Activated CD4-positive, CD25-positive, alpha-beta regulatory T cell treated with anti-CD3 and anti-CD28 coated beads, Interleukin-2, amount 50 U/mL, for 24 hours (primary cell): ENCODE results near the gene RNF151.
"Not testable (repeated sequence)": the region's sequence is repeated elsewhere in the genome, so short reads cannot be mapped to it uniquely, and the experiment has no call there.

Source experiments
- ATAC-seq, 2 donors: fragments of 150-1000 bp; cut with Tn5 transposase; one replicate each; pipeline ENCODE4 v1.10.0; 2021; ENCODE audit warnings: mild to moderate bottlenecking in 1 of 2, moderate library complexity in 1 of 2

Gene RNF151

DNA sequence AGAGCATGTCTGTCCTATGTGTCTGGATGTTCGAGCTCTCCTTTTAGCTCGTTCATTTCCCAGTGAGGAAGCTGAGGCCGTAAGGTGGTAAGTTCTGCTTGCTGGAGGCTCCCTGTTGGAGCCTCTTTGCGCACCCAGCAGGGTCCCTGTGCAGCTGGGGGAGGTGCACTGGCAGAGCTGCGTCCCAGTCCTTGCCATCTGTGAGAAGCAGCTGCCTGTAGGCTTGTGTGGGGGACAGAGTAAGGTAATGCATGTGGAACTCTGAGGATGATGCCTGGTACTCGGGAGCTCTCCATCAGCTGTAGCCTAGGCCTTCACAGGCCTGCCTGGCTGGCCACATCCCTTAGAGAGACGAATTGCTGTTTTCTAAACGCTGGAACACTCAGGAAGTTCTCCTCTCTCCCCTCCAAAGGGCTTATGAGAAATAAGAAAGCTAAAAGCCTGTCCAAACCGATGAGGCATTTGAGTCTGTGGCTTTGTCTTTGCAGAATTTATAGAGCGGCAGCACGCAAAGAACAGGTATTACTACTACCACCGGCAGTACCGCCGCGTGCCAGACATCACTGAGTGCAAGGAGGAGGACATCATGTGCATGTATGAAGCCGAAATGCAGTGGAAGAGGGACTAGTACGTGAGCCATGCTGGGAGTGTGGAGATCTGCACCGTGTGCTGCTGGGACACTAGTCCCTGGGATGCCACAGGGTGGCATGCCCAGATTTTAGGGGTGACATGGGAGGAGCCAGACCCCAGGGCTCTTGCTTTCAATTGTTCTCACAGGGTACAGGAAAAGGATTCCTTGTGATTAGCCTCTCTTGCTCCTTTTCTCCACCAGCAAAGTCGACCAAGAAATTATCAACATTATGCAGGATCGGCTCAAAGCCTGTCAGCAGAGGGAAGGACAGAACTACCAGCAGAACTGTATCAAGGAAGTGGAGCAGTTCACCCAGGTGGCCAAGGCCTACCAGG lies 5.7 kb upstream of the RNF151 start:
- peak; percentile 4 to 12 for ATAC-seq

DNA sequence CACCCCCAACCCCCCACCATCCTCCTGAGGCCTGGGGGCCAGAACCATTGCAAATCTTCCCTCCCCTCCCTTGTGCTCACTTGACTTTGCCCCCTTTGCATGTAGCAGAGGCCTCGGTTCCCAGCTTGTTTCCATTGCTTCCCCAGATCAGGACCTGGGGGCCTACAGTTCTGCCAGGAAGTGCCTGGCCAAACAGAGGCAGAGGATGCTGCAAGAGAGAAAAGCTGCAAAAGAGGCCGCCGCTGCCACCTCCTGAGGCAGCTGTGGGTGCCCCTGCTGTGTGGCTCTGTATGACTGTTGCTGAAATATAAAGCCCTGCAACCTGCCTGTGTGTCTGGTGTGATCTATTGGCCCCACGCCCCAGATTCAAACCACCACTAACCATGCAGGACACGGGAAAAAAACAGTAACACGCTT lies 5.0 kb upstream of the RNF151 start:
- ATAC-seq = no peak

DNA sequence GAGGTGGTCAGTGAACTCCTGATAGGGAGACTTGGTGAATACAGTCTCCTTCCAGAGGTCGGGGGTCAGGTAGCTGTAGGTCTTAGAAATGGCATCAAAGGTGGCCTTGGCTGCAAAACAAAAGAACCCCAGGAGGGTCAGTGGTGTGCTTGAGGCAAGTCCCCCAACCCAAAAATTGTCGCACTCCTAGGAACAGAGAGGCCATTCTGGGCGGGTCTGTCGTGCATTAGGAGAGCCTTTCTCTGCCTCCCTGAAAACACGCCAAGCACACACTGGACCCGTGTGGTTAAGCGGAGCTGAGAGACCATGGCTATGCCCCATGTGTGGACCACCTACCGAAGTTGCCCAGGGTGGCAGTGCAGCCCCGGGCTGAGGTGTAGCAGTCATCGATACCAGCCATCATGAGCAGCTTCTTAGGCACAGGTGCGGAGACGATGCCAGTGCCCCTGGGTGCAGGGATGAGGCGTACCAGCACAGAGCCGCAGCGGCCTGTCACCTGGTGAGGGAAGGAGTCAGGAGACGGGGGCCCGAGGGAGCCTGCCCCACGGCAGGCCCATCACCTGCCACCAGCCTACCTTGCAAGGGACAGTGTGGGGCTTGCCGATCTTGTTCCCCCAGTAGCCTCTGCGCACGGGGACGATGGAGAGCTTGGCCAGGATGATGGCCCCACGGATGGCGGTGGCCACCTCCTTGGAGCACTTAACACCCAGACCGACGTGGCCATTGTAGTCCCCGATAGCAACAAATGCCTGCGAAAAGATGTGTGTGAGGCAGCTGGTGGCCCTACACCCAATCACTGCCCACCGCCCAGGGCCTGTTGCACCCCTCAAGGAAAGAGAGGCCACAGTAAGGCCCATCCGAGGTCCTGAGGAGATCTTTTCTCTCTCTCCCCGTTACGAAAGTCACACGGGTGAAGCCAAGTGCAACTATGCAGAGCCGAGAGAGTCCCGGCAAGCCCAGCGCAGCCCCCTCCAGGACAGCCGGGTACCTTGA lies 4.2 kb upstream of the RNF151 start:
- not testable (repeated sequence) for ATAC-seq

DNA sequence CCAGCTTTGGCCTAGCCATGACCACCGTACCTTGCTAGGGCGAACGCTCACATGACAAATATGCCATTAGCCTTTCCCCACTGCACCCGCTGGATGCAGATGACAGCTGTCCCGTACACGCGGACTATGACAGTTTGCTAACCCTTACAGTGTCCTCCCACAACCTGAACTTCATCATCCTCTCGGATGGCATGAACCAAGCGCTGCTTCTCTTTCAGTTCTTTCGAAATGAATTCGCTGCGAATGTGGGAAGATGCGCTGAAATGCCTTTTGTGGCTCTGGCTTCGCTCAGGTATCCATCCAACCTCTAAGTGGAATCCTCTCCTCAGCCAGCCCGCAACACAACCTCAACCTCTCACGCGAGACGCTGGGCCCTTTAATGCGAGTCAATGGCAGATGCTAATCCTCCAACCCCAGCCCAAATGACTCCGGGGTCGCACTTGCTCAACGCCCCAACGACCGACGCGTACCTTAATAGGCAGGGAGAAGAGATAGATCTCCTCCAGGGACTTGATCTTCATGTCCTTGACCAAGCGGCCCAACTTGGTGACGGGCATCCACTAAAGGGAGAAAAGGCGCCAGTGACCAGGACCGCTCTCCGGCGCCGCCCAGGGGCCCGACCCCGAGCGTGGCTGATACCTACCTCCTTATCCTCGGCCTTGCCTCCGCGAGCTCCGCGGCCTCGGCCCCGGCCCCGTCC lies 2.7 kb upstream of the RNF151 start:
- ATAC-seq = peak in 1 of 2 donors; percentile 7

DNA sequence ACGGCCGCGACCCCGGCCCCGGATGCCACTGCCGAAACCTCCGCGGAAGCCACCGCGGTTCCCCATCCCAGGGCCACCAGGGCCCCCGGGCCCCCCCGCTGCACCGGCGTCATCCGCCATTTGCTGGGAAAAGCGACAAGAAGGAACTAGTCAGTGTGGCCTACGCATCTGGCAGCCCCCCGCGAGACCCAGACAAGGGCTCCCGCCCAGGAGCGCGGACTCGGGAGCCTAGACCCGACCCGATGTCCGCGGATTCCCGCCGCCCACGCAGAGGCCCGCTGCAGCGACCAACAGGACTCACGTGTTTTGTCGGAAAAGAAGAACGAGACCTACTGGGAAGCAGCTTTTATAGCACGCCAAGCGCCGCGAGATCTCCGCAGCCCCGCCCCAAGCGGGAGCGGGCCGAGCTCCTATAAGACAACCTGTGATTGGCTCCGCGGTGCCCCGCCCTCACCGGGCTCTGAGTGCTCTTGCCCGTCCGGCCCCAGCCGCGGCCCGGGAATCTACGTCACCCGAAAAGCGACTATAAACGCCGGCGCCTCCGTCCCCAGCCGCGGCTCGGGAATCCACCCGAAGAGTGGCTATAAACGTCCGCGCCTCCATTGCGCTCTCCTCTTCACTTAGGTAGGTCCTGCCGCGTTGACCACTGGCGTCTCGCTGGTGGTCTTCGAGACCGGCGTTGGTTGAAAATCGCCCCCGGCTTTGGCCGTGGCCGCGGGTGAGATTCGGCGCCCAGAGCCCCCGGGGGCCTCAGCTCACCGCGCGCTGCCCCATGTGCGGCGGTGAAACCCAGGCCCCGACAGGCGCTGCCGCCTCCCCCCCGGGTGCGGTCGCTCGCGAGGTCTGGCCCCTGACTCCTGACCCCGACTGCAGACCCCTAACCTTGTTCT lies 1.9 kb upstream of the RNF151 start, which contains the start of gene RPS2:
TSS of gene RPS2 (minus strand) at position 321 of the 890 bp plus-strand sequence. CDS start at position 120, 201 bp downstream.
- peak; percentile 84 to 87 for ATAC-seq

DNA sequence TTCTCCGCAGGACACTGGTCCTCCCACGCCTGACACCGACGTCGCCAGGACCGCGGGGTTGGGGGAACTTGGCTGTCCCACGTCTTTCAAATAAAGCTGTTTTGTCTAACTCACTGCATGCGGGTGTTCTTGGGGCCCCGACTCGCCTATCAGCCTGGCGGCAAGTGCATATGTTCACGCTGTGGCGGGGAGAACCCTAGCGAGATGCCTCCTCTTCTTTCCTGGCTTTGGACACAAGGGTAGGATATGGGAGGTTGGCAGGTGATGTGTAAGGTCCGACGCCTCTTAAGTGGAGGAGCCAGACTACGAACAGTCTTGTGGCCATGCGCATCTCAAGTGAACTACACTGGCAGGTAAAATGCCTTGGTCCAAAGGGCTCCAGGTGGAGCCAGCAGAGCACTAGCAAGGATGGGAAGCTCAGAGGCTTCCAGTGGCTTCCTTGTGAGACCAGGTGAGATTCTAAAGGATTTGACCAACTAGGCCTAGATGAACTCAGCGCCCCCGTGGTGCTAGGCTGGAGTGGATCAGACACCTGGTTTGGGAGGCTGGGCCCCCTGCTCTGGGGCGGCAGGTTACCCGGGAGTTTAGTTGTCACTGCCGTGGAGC lies 1.2 kb upstream of the RNF151 start:
- ATAC-seq = no peak

DNA sequence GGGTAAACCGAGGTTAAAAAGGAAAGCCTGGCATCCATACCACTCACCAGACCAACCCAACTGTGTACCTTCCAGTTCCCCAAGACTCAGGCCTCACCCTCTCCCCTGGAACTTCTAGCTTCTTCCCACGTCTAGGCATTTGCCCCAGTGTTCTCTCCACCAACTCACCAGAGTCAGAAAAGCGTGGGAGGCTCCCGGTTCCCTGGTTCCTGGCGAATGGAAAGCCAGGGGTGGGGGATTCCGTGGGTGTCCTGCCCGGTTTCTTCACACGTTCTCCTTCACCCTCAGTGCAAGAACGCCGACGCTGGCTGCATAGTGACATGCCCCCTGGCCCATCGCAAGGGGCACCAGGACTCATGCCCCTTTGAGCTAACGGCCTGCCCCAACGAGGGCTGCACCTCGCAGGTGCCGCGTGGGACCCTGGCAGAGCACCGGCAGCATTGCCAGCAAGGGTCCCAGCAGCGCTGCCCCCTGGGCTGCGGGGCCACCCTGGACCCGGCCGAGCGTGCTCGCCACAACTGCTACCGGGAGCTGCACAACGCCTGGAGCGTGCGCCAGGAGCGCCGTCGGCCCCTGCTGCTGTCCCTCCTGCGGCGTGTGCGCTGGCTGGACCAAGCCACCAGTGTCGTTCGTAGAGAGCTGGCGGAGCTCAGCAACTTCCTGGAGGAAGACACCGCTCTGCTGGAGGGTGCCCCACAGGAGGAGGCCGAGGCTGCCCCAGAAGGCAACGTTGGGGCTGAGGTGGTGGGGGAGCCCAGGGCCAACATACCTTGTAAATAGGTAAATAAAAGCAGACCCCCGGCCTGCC lies 1.7 kb downstream of the RNF151 start:
- ATAC-seq = no peak

DNA sequence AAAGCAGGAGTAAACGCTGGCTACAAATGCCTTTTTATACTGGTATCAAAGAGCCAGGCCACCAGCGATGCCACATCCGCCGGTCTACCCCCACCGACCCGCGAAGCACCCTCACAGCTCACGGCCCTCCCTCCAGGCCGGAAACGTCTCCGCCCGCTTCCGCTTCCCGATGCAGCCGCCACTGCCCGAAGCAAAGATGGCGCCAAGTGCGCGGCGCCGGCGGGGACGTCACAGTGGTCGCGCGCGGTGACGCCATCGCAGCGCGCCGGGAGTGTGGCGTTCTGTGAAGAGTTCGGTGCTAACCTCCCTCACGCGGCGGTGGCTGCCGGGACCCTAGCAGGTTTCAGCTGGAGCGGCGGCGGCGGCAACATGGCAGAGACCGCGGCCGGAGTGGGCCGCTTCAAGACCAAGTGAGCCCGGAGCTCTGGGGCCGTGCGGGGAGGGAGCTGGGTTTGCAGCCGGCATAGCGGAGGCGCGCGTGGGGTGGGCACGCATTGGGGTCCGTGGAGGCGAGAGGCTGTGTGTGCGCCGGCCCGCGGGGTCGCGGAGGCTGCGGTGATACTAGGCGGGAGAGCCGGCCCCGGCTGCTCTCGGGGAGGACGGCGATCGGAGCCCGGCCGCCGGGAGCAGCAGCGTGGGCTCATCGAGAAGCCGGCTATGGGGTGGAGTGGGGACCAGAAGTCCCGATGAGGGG lies 5.3 kb downstream of the RNF151 start, which contains the start of gene TBL3:
TSS of gene TBL3 (plus strand) at position 258 of the 694 bp plus-strand sequence. CDS start at position 370, 112 bp downstream.
- peak; percentile 96 to 97 for ATAC-seq

DNA sequence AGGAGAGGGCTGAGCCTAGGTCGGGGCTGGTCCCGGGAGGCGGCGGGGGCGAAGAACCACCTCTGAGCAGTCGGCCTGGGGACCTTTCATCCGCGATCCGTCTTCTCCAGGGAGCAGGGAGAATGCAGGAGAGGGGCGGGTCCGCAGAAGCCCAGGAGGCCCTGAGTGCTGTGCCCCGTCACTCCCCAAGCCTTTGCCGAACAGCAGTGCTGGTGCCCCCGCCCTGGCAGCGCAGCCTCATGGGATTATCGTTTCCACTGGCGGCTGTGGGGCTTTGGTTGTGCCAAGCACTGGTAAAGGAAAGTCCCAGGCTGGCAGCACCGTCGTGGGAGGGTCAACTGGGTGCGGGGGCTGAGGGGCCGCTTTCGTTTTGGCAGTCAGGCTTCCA lies 5.8 kb downstream of the RNF151 start:
- ATAC-seq = peak in 1 of 2 donors; percentile 6

DNA sequence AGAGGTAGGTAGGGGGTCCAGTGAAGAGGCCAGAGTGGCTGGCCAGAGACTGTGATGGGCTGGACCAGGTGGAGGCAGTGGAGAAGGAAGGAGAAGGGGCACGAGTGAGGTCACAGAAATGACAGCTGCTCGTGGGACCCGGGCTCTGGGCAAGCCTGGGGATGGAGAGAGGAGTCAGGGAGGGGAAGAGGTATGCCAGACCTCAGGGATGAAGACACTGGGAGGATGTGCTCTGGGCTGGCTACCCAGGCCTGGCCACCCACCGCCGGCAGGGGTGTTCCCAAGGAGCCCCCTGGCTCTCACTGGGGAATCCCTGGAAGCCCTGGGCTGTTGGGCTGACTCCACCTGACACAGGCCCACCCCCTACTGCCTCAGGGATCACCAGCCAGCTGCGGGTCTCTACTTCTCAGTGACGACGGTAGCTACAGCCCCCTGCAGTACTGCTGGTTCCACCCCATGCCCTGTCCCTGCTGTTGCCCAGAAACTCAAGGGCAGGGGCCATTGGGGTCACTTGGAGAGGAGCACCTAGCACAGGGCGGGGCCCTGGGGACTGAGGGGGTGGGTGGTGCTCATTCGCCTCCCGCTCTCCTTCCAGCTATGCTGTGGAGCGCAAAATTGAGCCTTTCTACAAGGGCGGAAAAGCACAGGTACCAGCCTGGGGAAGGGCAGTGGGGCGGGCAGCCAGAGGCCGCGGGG lies 7.0 kb downstream of the RNF151 start:
- ATAC-seq = no peak

DNA sequence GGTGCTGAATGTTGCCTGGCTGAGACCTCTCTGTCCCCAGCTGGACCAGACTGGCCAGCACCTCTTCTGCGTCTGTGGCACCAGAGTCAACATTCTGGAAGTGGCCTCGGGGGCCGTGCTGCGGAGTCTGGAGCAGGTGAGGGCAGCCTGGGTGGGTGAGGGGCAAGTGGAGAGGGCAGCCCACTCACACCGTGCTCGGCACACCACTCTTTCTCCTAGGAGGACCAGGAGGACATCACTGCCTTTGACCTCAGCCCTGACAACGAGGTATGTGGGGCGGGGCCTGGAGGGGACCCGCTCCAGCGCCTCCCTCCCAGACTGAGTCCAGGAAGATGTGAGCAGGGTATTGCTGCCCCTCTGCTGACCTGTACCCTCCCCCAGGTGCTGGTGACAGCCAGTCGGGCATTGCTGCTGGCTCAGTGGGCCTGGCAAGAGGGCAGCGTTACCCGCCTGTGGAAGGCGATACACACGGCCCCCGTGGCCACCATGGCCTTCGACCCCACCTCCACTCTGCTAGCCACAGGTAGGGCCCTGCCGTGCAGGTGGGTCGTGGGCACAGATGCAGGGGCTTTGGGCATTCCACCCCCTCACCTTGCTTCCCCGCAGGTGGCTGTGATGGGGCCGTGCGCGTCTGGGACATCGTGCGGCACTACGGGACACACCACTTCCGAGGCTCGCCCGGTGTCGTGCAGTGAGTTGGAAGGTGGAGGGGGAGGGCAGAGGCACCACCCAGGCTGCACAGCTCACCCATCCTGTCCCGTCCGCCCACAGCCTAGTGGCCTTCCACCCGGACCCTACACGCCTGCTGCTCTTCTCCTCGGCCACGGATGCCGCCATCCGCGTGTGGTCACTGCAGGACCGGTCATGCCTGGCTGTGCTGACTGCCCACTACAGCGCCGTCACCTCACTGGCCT lies 7.8 kb downstream of the RNF151 start:
- ATAC-seq = no peak

DNA sequence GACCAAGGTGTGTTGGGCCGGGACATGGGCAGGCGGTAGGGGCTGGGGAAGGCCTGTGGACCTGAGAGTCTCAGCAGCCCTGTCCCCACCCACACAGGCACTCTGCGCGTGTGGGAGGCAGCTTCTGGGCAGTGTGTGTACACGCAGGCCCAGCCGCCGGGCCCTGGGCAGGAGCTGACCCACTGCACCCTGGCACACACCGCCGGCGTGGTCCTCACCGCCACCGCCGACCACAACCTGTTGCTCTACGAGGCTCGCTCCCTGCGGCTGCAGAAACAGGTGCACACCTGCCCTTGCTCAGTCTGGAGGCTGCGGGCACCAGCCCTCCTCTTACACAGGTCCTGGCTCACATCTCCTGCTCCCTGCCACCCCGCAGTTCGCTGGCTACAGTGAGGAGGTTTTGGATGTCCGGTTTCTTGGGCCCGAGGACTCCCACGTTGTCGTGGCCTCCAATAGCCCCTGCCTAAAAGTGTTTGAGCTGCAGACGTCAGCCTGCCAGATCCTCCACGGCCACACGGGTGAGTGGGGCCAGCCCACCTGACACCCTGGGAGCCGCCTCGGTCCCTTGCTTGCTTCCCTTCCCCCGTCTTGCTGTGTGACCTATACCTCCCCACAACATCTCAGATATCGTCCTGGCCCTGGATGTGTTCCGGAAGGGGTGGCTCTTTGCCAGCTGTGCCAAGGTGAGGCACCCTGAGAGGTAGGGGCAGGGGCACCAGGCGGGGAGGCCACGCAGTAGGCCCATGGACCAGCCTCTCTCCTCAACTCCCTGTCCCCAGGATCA lies 9.0 kb downstream of the RNF151 start:
- no peak for ATAC-seq

DNA sequence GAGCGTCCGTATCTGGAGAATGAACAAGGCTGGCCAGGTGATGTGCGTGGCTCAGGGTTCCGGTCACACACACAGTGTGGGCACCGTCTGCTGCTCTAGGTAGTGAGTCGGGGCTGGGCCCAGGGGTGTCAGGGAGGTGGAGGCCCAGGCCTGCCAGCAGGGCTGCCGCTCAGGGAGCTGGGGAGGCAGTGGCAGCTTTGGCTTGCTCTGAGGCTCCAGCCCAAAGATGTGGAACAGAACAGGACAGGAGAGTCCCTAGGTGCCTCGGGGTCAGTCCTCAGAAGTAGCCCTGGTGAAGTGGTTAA lies 9.5 kb downstream of the RNF151 start:
- no peak for ATAC-seq

DNA sequence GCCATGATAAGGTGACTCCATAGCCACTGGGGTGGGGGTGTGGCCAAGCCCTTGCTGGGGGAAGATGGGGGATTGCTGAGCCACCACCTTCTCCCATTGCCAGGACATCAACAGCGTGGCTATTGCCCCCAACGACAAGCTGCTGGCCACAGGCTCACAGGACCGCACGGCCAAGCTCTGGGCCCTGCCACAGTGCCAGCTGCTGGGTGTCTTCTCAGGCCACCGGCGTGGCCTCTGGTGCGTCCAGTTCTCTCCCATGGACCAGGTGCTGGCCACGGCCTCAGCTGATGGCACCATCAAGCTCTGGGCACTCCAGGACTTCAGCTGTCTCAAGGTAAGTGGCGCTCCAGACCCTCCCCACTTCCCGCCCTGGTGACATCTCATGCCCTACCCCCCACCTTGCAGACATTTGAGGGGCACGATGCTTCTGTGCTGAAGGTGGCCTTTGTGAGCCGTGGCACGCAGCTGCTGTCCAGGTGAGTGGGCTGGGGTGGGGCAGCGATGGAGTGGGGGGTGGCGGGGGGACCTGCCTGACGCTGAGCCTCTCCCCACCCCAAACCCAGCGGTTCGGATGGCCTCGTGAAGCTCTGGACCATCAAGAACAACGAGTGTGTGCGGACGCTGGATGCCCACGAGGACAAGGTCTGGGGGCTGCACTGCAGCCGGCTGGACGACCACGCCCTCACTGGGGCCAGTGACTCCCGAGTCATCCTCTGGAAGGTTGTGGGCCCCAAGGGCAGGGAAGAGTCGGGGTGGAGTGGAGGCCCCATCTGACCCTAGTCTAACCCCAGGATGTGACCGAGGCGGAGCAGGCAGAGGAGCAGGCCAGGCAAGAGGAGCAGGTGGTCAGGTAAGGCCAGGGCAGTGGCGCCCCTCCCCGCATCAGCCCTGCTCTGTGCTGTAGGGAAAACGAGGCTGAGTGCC lies 10.6 kb downstream of the RNF151 start:
- no peak for ATAC-seq

DNA sequence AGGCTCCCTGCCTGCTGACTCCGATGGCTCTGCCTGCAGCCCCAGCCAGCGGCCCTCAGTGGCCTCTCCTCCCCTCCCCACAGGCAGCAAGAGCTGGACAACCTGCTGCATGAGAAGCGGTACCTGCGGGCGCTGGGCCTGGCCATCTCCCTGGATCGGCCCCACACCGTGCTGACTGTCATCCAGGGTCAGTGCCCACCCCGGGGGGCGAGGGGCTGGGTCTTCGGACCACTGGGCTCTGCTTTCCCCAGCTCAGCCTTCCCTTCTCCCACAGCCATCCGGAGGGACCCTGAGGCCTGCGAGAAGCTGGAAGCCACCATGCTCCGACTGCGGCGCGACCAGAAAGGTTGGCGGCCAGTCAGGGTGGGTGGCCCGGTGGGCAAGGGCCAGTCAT lies 11.2 kb downstream of the RNF151 start:
- no peak for ATAC-seq
